Activated CD8-positive, alpha-beta memory T cell treated with anti-CD3 and anti-CD28 coated beads, Interleukin-2, amount 50 U/mL, for 48 hours (primary cell): ENCODE results near the gene SH3BP2.

Source experiments
- DNase-seq: peaks from one replicate; pipeline ENCODE4 v3.0.0-alpha.2; 2020

Gene SH3BP2

DNA sequence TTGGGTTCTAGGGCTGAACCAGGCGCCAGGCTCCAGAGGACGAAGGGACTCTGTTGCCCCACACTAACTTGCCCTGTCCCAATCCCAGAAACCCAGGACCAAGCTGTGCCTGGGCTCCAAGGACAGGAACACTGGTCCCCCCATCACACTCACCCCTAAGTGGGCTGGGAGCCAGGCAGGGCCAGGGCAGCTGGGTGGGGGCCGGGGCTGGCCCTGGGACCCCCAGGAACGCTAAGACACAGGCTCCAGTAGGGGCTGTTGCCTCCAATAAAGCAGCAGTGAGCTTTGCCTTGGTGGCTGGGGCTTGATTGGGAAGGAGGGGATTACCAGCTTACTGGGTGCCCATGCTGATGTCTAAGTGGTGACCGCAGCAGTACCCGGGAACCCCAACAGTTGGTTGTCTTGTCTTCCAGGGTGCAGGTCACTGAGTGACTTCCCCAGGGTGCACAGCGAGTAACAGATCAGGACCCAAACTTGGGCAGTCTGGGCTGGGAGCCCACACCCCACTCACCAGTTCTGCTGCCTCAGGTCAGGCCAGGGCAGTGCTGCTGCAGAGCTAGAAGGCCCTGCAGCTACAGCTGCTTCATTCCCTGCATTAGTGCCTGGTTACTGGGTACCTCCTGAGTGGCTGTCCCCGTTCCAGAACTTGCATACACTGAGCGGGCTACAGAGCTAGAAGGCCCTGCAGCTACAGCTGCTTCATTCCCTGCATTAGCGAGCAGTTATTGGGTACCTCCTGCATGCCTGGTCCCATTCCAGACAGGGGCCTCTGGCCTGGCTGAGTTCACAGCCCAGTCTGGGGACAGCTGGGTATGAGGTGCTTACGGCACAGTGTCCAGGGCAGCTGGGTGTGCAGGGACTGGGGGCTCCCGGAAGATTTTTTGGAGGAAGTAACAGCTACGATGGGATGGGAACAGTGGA, 41.4 kb downstream of the SH3BP2 start:
- DNase-seq, result peak; percentile 52

DNA sequence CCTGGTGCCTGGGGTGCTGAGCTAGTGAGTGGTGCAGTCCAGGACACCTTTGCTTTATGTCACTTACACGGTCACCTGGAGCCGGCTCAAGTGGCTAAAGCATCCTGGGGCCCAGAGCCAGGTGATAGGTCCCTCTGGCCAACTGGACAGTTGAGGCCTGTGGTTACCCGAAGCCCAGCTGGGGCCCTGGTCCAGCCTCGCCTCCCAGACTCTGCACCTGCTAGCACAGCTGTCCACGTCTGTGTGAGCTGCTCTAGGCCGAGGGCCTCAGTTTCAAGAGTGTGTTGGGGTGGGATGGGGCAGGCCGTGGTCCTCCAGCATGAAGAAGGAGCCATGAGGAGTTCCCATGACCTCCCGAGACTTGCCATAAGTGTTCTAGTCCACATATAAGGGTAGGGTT, 43.1 kb downstream of the SH3BP2 start:
- DNase-seq, result no peak

DNA sequence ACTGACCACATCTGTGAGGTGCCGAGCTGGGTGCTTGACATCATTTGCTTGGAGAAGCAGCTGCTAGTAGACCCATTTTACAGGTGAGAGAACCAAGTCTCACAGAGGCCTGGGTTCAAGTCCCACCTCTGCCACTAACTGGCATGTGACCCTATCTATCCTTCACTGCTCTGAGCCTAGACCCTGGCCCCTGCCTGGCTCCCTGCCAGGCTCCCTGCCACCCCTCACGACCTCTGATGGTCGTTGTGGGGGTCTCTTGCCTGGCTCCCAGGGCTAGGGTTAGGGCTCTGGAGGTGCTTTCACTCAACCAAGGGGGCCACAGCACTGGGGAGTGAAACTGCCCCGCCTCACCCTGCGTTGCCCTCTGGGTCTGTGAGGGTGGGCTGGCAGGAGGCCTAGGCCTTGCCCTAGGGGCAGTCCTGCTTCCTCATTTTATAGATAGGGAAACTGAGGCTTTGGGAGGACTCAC, 43.5 kb downstream of the SH3BP2 start:
- DNase-seq, result peak; percentile 51

DNA sequence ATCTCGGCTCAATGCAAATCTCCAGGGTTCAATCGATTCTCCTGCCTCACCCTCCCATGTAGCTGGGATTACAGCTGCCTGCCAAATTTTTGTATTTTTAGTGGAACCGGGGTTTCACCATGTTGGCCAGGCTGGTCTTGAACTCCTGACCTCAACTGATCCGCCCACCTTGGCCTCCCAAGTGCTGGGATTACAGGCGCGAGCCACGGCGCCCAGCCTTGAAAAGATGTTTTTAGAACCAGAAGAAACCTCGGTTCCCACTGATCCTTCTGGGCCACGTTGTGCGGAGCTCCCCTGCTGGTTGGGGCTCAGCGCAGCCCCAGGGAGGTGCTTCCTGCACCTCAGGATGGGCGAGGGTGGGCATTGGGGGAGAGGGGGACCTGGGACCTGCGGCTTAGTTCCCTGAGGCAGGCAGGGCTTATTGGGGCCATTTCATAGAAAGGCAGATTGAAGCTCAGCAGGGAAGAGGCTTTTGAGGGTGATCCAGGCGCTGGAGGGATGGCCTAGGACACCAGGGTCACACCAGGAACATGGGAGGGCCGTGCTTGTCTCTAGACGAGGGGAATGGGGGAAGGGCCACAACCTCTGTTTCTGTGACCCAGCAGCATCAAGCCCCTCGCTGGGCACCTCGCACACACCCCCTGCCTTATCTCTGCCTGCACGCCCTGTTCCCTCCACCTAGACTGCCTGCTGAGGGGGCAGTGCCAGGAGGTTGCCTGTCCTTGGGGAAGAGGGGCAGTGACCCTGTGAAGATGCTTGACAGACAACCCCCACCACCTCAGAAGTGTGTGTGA, 44.4 kb downstream of the SH3BP2 start:
- peak; percentile 64 for DNase-seq

DNA sequence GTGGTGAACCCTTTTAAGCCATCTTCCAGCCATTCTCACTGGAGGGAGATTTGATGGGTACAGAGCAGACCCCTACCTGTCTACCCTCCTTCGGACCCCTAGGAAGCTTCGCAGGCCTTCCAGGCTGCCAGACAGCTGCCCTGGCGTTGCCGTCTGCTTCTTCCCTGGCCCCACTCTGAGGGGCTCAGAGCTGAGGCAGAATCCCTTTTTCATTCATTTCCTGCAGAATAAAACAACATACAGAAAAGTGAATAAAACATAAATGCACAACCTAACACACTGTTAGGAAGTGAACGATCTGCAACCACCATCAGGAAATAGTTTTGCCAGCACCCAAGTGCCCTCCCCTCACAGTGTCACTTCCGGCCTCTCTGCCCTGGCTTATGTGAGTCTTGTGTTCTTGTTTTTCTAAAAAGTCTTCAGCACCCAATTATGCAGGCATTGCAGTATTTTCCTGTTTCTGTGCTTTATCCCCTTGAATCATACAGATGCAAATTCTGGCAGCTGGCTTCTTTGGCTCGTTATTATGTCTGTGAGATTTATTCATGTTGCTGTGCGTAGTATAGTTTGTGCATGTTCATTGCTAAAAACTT, 45.1 kb downstream of the SH3BP2 start:
- peak; percentile 67 for DNase-seq

DNA sequence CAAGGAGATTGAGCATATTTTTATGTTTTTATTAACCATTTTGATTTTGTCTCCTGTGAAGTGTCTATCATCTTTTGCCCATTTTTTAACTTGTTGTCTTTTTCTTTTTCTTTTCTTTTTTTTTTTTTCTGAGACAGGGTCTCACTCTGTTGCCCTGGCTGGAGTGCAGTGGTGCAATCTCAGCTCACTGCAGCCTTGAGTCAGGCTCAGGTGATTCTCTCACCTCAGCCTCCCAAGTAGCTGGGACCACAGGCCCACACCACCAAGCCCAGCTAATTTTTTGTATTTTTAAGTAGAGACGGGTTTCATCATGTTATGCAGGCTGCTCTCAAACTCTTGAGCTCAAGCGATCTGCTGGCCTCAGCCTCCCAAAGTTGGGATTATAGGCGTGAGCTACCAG, 46.2 kb downstream of the SH3BP2 start:
- peak; percentile 22 for DNase-seq

DNA sequence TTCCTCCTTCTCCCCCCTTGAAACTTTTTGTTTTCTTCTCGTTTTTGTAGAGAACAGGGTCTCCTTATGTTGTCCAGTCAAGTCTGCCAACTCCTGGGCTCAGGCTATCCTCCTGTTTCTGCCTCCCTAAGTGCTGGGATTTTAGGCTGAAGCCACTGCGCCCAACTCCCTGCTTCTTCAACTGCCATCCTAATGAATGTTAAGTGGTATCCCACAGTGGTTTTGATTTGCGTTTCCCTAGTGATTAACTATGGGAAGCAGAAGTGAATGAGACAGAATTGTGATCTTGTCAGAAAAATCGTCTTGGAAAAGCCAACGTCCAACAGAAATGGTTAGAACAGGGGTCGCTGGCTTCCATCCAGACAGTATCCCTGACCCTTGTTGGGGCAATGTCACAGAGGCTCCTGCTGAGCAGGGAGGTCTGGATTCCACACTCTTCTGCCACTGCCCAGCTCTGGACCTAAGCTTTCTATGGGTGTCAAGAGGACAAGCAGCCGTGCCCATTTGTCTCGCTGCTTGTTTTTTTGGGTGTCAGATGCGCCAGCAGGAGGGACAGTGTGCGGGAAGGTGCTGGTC, 49.9 kb downstream of the SH3BP2 start:
- DNase-seq, result no peak

DNA sequence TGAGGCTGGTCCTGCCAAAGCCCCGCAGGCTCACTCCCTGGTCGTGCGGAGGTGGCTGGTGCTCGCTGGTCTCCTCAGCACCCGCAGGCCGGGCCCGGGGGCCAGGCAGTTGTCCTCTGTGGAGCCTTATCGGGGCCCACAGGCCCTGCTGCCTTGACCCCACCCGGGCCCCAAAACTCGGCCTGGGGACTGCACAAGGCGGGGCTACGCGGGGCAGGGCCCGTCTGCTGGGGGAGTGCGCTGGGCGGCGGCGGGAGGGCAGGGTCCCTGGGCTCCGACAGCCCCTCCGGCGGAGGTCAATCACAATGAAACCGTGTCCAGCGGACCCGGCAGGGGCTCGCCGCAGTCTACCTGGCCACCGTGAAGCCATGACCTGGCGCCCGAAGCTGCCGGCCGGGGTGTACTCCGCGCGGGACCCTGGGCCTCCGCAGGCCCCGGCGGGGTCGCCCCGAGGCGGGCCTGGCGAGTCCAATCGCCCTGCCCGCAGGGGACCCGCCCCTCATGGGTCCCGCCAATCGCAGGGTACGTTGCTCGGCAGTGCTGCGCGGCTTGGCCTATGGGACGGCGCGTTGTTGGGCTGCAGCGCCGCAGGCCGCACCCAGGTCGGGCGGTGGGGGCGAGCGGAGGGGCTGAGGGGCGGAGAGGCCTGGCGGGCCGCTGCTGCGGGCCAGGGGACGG, 50.5 kb downstream of the SH3BP2 start, which contains the start of gene ADD1:
Gene ADD1, plus strand, starts transcription at position 582 of the 678 bp plus-strand sequence. CDS start 32,072 bp downstream, outside the sequence.
- DNase-seq, result peak; percentile 100

DNA sequence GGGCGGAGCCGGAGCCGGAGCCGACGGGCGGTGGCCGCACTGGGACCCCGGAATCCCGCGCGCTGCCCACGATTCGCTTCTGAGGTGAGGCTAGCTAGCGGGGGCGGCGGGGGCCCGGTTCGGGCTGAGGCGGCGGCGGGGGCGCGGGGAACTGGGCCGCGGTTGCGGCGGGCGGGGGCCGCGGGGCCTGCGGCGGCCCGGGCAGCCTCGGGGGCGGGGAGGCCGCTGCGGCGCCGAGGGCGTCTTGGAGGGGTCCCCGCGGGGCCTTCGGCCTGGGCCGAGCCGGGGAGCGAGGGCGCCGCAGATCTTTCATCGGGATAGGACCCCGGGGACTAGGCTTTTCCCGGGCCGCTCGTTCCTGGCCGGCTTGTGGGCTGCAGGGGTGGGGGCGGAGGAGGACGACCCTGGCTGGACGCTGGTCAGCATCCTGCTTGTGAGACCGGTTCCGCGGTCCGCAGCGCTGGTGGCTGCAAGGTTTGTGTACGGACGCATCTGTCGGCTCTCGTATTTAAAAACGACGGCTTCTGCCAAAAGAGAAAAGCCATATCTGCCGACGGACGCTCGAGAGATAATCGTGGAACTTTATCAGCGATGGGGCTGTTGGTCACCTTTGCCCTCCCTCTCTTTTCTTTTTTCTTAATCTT, 51.2 kb downstream of the SH3BP2 start:
- no peak for DNase-seq

DNA sequence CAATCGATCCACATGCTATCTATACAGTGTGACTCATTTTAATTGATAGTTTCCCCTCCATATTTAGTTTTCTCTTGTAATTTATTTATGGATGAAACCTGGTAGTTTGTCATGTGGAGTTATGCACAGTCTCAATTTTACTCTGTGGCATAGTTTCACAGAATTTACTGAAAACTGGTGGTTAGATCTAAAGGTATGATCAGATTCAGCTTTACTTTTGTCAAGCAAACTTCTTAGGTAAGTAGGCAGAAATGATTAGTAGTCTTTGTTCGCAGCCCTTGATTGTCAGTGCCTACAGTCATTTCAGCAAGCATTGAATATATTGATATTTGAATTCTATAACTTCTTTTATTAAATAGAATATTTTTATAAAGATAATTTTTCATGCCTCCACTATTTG, 53.3 kb downstream of the SH3BP2 start:
- DNase-seq, result no peak

DNA sequence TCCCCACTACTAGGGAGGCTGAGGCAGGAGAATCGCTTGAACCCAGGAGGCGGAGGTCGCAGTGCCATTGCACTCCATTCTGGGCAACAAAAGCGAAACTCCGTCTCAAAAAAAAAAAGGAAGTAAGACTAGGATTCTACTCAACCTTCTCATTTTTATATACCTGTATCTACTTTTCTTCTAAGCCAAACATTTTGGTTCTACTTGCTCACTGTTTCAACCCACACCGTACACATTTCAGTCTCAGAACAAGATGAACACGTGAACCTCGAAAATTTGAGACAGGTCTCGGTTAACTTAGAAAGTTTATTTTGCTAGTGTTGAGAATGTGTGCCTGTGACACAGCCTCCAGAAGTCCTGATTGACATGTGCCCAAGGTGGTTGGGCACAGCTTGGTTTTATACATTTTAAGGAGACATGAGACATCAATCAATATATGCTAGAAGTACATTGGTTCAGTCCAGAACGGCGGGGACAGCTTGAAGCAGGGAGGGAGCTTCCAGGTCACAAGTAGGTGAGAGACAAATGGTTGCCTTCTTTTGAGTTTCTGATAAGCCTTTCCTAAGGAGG, 54.5 kb downstream of the SH3BP2 start:
- no peak for DNase-seq

DNA sequence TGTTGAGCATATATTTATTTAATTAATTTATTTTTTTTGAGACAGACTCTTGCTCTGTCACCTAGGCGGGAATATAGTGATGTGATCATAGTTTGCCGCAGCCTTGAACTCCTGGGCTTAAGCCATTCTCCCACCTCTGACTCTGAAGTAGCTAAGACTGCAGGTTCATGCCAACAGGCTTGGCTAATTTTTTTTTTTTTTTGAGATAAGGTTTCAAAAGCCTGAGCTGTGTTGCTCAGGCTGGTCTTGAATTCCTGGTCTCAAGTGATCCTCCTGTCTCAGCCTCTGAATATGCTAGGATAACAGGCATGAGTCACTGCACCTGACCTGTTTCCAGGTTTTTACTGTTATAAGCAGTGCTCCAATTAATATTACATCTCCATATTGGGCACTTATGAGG, 55.6 kb downstream of the SH3BP2 start:
- no peak for DNase-seq

DNA sequence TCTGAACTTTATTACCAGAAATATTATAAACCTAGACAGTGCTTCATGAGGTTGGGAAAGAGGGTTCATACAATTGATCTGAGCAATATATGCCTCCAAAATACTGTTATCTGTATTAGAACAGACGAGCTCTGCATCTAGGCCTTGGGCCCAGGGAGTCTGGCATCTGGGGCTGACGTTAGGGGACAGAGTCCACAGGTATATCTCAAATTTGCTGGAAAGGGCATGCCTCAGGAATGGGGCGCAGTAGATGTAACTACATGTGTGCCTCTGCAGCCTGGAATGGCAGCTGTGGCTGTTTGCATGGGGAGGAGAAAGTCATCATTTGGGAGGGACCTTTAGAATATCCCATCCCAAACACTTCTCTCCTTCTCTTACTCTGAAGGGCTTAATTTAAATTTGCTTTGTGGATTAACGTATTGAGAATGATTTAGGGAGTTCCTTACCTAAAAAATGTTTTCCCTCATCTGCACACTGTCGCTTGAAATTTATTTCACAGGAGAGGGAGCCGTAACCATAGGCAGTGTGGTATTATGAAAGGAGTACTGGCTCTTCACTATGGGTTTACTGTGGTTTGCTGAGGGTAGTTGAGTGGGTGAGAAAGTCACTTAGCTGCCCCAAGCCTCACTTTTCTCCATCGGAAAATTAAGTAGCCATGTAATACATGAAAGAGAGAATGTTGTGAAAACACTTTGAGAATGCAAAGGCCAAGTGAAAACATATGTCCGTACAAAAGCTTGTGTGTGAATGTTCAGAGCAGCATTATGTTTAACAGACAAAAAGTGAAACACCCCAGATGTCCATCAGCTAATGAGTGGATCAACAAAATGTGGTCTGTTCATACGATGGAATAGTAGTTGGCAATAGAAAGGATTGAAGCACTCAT, 56.6 kb downstream of the SH3BP2 start:
- DNase-seq, result no peak

DNA sequence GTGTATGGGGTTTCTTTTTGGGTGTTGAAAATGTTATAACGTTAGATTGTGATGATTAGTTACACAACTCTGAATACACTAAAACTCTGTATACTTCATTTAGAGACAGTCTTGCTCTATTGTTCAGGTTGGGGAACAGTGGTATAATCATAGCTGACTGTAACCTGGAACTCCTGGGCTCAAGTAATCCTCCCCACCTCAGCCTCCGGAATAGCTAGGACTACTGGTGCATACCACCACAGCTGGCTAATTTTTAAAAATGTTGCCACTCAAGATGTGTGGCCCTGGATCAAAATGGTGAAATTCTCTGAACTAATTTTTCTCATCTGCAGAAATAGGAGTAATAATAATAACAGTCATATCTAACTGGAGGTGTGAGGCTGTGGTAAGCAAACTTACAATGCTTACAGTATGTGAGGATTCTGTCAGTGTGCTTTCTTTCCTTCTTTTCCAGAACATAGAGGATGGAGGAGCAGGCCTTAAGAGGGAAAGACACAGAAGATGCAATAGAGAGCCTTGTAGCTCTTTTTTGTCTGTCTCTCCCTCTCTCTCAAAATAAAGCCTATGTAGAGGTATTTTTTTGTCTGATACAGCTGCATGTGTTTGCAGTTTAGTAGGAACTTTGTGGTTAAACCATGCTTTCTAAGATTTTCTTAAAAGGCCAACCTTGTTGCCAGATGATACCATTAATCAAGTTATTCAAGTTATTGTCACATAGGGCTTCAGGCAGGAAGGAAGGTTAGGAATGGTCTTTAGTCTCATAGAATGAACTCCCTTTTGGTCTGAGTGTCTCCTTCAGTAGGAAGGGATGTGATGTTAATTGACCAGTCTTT, 58.3 kb downstream of the SH3BP2 start:
- DNase-seq, result no peak

DNA sequence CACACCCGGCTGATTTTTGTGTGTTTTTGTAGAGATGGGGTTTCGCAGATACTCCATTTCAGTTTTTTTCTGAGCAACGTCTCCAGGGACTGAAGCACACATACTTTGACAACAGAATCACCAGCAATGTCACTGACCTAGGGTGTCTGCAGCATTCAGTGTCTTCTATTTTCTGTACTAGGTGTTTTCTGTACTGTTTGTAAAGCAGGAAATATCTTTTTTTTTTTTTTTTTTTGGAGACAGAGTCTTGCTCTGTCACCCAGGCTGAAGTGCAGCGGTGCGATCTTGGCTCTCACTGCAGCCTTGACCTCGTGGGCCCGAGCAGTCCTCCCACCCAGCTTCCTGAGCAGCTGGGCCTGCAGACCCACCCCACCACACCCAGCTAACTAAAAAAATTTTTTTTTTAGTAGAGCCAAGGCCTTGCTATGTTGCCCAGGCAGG, 59.6 kb downstream of the SH3BP2 start:
- DNase-seq, result peak; percentile 49

DNA sequence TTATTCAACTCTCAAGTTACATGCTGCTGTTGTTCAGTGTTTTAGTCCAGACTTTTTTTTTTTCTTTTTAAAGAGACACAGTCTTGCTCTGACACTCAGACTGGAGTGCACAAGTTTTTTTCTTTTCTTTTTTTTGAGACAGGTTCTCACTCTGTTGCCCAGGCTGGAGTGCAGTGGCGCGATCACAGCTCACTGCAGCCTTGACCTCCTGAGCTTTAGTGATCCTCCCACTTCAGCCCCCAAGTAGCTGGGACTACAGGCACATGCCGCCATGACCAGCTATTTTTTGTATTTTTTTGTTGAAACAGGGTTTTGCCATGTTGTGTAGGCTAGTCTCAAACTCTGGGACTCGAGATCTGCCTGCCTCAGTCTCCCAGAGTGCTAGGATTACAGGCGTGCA, 62.7 kb downstream of the SH3BP2 start:
- DNase-seq, result no peak

DNA sequence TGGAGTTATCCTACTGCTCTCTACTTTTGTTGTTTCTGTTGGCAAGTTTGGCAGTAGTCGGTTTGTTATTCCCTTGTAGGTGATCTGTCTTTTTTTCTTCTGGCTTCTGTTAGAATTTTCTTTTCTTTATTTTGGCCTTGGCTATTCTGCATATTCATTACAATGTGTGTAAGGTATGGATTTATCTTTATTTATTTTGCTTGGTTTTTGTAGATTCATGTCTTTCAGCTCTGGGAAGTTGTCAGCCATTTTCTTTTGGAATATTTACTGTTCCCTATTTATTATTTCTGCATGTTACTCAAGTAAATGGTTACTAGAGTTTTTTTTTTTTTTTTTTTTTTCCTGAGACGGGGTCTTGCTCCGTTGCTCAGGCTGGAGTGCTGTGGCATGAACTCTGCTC, 63.4 kb downstream of the SH3BP2 start:
- no peak for DNase-seq

DNA sequence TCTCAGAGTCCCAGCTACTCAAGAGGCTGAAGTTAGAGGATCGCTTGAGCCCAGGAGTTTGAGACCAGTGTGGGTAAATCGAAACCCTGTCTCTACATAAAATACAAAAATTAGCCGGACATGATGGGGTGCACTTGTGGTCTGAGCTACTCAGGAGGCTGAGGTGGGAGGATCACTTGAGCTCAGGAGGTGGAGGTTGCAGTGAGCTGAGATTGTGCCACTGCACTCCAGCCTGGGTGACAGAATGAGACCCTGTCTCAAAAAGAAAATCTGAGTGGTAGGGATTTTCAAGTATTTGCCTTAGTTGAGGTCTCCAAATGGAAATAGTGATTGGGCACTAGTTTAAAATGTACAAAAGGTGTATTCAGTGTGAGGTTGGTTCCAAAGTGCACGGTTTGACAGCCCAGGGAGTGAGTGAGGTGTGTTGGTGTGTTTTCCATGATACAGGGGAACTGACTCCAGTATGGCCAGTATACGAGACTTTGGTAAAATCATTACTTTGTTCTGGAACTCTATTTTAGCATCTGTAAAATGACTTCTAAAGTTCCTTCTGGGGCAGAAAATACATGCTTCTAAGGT, 64.6 kb downstream of the SH3BP2 start:
- no peak for DNase-seq
